ENCODE data around the gene CDH3.
"Not testable (repeated sequence)": the region's sequence is repeated elsewhere in the genome, so short reads cannot be mapped to it uniquely, and the experiment has no call there.

The CDH3 gene

GRCh38 chr16:68700120-68700519 is 55.0 kb downstream of the CDH3 start:
- no peak for DNase-seq

- DNase-seq, result no peak
Measured at GRCh38 chr16:68700831-68701230, 55.7 kb downstream of the CDH3 start.

GRCh38 chr16:68704232-68704867 is 59.2 kb downstream of the CDH3 start:
- DNase-seq, result peak in 56 of 58 donors; percentile 11 to 83 (median 62)

GRCh38 chr16:68707340-68708152 is 62.4 kb downstream of the CDH3 start:
- no peak for DNase-seq

- DNase-seq, result no peak
Measured at GRCh38 chr16:68710211-68710610, 65.1 kb downstream of the CDH3 start.

GRCh38 chr16:68711421-68712139 is 66.5 kb downstream of the CDH3 start:
- DNase-seq, result peak in 3 of 58 donors; percentile 4 to 41 (median 6)

- DNase-seq, result no peak
Measured at GRCh38 chr16:68713361-68713760, 68.3 kb downstream of the CDH3 start.

GRCh38 chr16:68715471-68715870 is 70.4 kb downstream of the CDH3 start:
- no peak for DNase-seq

- not testable (repeated sequence) for DNase-seq
Measured at GRCh38 chr16:68716516-68716915, 71.4 kb downstream of the CDH3 start.

- DNase-seq, result no peak
Measured at GRCh38 chr16:68717684-68718083, 72.6 kb downstream of the CDH3 start.

- DNase-seq, result no peak
Measured at GRCh38 chr16:68718590-68718989, 73.5 kb downstream of the CDH3 start.

- no peak for DNase-seq
Measured at GRCh38 chr16:68719993-68720489, 74.9 kb downstream of the CDH3 start.

- no peak for DNase-seq
Measured at GRCh38 chr16:68722119-68723024, 77.3 kb downstream of the CDH3 start.

- DNase-seq, result no peak
Measured at GRCh38 chr16:68724797-68725196, 79.7 kb downstream of the CDH3 start.

GRCh38 chr16:68728523-68728922 is 83.4 kb downstream of the CDH3 start:
- DNase-seq, result no peak

- no peak for DNase-seq
Measured at GRCh38 chr16:68731637-68732036, 86.5 kb downstream of the CDH3 start.

GRCh38 chr16:68732042-68732680 is 87.1 kb downstream of the CDH3 start:
- DNase-seq, result no peak

GRCh38 chr16:68732741-68733399 is 87.8 kb downstream of the CDH3 start:
- DNase-seq, result no peak

- DNase-seq, result no peak
Measured at GRCh38 chr16:68733570-68733969, 88.5 kb downstream of the CDH3 start.

GRCh38 chr16:68734782-68735181 is 89.7 kb downstream of the CDH3 start:
- DNase-seq, result no peak
